DMS 273 (cell line): ENCODE measurements around the gene SYCE3.
"Not testable (repeated sequence)": the region's sequence is repeated elsewhere in the genome, so short reads cannot be mapped to it uniquely, and the experiment has no call there.

Experiments
- DNase-seq: peaks from one replicate; lab custom pipeline; 2025; ENCODE audit not compliant: unreplicated experiment; lab: John Stamatoyannopoulos, UW

SYCE3 gene

DNA sequence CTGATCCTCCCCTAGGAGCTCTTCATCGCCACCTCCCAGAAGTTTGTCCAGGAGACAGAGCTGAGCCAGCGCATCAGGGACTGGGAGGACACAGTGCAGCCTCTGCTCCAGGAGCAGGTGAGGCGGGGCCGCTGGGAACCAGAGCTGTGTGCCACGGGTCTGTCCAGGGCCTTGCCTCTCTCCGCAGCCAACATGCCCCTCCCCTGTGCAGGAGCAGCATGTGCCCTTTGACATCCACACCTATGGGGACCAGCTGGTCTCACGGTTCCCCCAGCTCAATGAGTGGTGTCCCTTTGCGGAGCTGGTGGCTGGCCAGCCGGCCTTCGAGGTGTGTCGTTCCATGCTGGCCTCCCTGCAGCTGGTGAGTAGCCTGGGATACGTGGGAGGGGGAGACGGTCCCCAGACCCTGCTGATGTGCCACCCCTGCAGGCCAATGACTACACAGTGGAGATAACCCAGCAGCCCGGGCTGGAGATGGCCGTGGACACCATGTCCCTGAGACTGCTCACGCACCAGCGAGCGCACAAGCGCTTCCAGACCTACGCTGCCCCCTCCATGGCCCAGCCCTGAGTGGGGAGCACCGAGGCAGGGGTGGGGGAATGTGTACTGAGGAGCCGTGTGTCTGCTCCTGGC lies 39.8 kb downstream of the SYCE3 start:
- no peak for DNase-seq

DNA sequence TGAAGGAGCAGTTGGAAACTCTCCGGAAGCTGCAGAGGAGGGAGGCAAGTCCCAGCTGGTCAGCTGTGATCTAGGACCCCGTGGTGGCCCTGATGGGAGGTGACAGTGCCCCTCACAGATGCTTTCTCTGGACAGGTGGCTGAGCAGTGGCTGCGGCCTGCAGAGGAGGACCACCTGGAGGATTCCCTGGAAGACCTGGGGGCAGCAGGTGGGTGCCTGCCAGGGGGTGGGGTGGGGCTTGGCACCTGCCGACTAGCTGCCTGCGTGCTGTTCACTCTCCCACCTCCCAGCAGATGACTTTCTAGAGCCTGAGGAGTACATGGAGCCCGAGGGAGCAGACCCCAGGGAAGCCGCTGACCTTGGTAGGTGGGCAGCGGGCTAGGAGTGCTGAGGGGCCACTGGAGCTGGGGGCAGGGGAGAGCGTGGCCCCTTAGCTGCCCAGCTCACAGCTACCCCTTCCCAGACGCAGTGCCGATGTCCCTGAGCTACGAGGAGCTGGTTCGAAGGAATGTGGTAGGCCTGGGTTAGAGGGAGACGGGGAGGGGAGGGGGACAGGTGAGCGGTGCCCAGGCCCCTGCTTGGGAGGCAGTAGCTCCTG lies 40.4 kb downstream of the SYCE3 start:
- no peak for DNase-seq

DNA sequence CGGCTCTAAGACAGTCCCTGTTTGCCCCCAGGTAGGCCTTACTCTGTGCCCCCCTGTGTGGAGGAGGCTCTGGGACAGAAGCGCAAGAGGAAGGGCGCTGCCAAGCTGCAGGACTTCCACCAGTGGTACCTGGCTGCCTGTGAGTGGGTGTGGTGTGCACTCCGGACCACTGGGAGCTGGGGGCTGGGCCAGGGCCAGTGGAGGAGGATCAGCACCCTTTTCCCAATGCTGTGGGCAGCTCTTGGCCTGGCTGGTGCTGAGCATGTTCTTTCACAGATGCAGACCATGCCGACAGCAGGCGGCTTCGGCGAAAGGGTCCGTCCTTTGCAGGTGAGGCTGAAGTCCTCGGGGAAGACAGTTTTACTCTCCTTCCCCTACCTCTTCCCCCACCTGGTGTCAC lies 41.0 kb downstream of the SYCE3 start:
- DNase-seq, result no peak

DNA sequence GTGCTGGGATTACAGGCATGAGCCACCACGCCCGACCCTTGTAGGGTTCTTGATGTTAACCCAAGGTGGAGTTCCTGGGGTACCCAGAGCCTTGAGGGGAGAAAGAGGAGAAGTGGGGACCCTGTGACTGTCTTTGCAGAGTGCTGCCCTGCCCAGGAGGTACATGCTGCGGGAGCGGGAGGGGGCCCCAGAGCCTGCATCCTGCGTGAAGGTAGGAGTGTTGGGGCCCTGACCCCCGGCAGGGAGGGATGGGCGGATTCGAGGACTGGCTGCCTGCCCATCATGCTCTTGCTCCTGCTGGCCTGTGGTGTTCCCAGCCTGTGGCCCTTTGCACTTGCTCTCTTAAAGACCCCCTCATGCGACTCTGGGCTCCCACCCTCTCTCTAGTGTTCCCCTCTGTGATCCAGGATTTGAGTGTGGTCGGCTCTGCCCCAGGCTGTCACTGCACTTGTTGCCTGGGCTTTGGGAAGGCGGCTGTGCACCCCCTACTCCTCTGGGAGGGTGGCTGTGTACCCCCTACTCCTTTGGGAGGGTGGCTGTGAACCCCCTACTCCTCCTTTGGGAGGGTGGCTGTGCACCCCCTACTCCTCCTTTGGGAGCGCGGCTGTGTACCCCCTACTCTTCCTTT lies 41.8 kb downstream of the SYCE3 start:
- DNase-seq, result no peak

DNA sequence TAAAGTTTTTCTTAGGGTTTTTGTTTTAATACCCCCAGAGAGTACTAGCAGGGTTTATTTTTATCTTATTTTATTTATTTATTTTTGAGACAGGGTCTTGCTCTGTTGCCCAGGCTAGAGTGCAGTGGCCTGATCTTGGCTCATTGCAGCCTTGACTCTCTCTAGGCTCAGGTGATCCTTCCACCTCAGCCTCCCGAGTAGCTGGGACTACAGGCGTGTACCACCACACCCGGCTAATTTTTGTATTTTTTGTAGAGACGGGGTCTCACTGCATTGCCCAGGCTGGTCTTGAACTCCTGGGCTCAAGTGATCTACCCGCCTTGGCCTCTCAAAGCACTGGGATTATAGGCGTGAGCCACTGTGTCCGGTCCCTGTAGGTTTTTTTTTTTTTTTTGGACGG lies 42.5 kb downstream of the SYCE3 start:
- not testable (repeated sequence) for DNase-seq

DNA sequence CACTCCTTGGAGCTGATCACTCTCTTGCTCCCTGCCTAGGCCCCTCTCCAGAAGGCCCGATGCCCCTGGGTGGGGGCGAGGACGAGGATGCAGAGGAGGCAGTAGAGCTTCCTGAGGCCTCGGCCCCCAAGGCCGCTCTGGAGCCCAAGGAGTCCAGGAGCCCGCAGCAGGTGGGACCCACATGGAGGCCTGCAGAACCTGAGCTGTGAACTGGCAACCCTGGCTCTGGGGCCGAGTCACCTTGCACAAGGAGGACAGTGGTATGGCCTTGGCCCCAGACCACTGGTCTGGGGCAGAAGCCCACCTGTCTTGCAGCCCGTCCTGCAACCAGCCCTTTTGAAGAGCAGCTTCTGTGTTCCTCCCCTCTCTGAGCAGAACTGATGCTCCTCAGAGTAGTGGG lies 43.6 kb downstream of the SYCE3 start:
- DNase-seq, result no peak

DNA sequence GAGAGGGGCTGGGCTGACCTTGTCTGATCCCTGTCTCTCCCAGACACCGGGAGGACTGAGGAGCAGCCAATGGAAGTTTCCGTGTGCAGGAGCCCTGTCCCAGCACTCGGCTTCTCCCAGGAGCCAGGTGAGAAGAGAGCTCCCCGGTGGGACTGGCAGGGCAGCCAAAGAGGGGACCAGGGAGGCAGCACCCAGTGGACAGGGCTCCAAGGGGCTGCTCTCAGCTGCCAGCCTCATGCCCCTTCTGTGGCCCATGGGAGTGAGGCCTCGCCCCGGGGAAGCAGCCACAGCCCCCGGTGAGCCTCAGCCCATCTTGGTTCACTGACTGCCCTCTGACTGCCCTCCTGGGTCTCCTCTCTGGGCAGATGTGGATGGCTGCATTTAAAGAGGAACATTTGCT lies 44.1 kb downstream of the SYCE3 start:
- DNase-seq, result no peak

DNA sequence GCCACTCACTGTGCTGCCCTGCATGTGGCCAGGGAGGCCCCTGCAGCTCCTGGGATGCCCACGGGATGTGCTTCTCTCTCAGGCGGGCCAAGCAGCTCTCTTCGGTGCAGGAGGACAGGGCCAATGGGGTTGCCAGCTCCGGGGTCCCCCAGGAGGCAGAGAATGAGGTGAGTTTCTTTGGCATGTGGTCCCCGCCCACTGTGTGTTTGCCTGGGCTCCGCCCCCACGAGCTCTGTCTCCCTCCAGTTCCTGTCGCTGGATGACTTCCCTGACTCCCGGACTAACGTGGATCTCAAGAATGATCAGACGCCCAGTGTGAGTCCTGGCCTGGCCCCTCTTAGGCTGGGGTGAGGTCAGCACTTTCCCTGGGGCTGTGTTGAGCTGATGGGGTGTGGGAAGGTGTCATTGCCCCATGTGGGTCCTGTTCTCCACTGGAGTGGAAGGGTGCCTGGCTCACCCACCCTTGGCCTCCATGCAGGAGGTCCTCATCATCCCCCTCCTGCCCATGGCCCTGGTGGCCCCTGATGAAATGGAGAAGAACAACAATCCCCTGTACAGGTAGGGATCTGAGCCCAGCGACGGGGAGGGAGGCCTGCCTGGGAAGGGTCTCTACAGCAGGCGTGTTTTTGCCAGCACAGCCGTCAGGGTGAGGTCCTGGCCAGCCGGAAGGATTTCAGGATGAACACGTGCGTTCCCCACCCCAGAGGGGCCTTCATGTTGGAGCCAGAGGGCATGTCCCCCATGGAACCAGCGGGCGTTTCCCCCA lies 45.0 kb downstream of the SYCE3 start:
- no peak for DNase-seq

DNA sequence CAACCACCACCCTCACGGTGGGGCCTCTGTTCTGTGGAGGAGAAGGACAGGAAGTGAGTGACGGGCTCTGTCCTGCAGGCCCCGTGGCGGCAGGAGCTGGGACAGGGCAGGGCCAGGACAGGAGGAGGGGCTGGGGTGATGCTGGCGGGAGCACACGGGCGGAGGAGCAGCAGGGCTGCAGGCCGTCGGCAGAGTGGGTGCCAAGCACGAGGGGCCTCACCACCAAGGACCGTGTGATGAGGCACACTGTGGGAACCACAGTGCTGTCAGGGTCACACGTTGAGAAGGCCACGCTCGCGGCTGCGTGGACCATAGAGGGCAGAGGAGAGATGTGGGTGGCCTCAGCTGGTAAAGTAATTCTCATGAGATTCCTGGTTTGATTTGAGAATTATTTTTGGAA lies 45.8 kb downstream of the SYCE3 start:
- DNase-seq, result no peak

DNA sequence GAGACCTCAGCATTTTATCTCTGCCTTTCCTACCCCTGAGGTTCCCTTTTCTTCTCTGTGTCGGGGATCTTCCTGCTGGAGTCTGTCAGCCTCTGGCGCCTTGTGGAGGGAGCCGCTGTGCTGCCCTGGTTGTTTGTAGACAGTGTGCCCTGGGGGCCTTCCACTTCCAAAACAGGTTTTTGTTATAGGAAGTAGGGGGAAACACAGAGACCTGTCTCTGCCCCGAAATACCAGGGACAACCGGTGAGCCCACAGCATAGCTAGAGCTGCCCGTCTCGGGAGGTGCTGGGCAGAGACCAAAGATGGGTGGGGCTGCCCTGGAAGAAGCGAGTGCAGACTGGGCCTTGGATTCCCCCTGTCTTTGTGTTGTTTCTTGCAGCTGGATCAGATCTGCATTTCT lies 46.7 kb downstream of the SYCE3 start:
- DNase-seq, result no peak

DNA sequence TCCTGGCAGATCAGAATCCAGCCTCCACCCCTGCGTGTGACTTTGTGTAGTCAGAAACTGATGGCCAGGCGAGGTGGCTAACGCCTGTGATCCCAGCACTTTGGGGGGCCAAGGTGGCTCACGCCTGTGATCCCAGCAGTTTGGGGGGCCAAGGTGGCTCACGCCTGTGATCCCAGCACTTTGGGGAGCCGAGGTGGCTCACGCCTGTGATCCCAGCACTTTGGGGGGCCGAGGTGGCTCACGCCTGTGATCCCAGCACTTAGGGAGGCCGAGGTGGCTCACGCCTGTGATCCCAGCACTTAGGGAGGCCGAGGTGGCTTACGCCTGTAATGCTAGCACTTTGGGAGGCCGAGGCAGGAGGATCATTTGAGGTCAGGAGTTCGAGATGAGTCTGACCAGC lies 49.5 kb downstream of the SYCE3 start:
- no peak for DNase-seq

DNA sequence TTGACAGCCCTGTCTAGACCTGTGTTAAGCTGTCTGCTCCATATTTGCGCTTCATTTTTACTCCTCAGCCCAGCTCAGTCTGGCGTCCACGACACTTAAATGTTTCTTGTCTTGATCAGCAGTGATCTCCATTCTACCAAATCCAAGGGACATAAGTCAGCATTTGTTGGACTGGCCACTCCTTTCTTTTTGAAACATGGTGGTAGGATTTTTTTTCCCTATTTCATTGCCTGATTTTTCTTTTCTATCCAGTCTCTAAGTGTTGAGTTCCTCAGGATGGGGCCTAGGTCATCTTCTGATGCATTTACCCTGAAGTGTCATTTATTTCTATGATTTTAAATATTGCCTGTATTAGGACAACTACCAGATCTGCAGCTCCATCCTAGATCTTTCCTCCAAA lies 53.8 kb downstream of the SYCE3 start:
- DNase-seq, result no peak

DNA sequence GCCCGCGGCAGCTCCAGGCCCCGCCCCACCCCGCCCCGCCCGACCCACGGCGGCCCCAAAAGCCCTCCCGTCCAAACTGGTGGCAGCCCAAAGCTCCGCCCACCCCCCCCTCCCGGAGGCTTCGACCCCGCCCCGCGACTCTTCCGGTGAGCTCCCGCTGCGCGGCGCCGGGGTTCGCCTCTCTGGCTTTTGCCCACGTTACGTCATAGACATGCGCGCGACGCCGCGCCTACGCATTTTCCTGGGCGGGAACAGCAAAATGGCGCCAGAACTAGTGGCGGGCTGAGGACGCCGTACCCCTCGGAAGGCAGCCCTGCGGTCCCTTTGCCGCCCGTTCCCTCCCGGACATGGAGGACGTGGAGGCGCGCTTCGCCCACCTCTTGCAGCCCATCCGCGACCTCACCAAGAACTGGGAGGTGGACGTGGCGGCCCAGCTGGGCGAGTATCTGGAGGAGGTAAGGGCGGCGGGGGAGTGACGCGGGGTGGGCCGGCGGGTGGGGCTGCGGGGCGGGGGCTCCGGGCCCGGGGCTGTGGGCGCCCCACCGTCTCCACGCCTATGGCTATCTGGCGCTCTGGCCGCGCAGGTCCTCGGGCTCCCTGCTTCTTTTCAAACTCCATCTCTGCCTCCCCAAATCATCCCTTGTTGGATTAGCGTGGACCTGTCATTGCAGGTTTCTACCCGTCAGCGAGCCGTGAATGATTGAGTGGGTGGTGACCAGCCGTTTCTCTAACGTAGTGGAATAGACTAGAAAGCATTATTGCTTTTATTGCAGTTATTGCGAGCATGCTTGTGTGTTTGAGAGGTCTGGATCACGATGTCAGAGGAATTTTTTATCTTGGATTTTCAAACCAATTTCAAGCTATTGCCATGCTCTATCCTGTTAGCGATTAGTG lies 54.5 kb downstream of the SYCE3 start, which contains the start of gene NCAPH2:
Gene NCAPH2 (plus strand): TSS at position 234 of the 894 bp plus-strand sequence. CDS start 114 bp downstream, at position 348.
- peak; percentile 97 for DNase-seq

DNA sequence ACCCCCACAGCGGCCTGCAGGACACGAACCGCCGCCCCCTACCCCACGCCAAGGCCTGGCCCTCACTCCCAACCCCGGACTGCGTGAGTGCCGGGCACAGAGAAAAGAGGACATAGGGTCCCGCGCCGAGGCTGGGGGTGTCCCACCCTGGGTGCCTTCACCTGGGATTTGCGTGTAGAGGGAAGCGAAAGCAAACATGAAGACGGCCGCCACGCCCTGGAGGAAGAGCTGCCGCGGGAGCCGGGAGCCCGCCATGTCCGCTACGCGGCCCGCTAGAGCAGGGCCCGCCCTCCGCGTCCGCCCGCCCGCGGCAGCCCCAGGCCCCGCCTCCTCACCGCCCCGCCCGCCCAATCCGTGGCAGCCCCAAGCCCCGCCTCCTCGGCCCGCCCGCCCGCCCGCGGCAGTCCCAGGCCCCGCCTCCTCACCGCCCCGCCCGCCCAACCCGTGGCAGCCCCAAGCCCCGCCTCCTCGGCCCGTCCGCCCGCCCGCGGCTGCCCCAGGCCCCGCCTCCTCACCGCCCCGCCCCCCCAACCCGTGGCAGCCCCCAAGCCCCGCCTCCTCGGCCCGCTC lies 55.2 kb downstream of the SYCE3 start, which contains the start of gene LMF2:
Gene LMF2 (minus strand): TSS at position 282 of the 570 bp plus-strand sequence. CDS start 27 bp downstream, at position 255.
- no peak for DNase-seq

DNA sequence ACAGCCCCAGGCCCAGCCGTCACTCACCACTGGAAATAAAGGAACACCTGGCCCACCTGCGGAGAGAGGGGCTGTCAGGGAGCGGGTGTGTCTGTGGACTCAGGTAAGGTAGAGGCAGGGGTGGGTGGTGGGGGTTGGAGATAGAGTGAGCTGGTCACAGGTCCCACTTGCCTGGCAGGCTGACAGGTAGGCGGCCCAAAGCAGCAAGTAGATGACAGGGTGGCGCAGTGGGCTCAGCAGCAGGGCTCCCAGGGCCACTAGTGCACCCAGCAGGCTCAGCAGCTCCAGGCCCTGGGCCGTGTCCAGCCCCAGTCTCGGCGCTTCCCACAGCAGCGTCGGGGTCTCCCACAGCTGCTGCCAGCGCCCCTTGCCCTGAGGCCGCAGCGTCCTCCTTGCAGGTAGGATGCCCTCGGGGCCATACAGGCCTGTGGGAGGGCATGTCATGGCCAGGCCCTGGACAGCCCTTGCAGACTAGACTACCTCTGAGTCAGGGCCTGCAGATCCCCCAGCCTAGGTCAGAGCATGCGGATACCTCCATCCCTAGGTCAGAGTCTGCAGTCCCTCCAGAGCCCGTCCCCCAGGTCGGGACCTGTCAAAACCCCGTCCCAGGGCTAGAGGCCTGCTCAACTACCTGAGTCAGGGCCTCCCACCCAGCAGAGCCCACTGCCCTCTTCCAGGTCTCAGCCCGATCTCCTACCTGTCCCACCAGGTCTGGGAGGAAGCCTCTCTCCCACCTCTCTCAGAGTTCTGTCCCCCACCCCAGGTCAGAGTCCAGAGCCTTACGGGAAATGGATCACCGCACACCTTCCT lies 55.9 kb downstream of the SYCE3 start:
- DNase-seq, result no peak

DNA sequence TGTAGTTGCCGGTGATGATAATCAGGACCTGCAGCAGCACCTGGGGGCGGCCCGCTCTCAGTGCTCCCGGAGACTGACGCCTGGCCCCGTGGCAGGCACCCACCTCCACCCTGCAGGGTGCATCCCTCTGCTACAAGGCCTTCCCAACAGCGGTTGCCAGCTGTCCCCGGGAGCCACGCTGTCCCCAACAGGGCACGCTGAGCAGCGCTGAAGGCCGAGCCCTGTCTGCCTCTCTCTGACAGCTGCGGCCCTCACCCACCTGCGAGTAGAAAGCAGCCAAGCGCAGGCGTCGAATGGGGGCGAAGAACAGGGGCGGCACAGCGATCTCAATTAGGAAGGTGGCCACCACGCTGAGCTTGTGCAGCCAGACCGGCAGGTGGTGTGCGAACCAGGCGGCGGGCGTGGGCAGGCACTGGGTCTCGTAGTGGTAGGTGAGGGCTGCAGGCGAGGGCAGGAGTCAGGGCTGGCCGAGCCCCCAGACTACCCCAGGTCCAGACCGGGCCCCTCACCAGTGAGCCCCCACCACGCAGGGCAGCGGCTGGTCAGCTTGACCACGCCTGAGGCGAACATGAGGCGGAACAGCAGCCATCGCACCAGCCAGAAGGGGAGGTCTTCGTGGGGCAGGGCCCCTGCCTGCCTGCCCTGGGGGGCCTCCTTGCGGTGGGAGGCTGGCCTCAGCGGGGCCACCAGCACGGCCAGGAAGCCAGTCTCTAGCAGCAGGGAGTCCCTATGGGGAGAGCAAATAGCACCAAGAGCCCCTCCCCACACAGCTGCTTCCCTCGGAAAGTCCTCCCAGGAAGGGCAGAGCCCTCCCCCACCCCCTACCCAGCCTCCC lies 56.7 kb downstream of the SYCE3 start:
- DNase-seq, result peak; percentile 34

DNA sequence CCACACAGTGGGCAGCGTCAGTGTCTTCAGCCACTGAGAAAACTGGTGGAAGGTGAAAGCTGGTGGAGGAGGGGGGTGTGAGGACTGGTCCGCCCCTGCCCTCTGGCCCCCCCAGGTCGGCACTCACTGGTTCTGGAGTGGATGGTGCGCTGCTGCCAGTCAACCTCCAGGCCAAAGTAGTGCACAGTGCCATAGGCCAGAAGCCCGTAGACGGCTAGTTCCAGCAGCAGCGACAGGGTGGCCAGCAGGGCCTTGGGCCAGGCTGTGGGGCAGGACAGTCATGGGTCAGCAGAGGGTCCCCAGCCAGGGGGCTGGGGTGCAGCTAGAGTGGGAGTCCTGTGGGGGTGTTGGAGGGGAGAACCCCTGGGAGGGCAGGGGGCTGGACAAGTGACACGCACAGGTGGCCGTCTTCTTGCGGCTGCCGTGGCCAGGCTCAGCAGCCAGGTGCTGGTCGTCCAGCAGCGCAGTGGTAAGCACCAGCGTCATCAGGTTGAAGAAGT lies 57.4 kb downstream of the SYCE3 start:
- DNase-seq, result no peak
